HEK293T (cell line): Measurements from ENCODE around the gene LCNL1.

Experiments used
- CTCF ChIA-PET: fragments of 350-600 bp; formaldehyde crosslinking; extraction: SDS; loops from one replicate; lab custom pipeline; 2021; ENCODE audit warnings: antibody characterized with exemption, inconsistent platforms; lab: Yijun Ruan, JAX
- POLR2A ChIA-PET: fragments of 350-600 bp; formaldehyde crosslinking; extraction: SDS; loops from one replicate; lab custom pipeline; 2020; ENCODE audit warnings: antibody characterized with exemption, inconsistent platforms; lab: Yijun Ruan, JAX
- DNase-seq: peaks from one replicate; pipeline ENCODE4 v3.0.0; 2012; ENCODE audit warnings: mixed read lengths; ENCODE audit errors: extremely low spot score
- ARNT ChIP-seq: fragments of 450-650 bp; IDR thresholded peaks from 2 replicates; pipeline ENCODE4 v1.6.1; 2017; ENCODE audit warnings: mild to moderate bottlenecking
- BHLHE40 ChIP-seq: fragments of 450-650 bp; IDR thresholded peaks from 2 replicates; pipeline ENCODE4 v1.6.1; 2016; ENCODE audit warnings: mild to moderate bottlenecking, moderate library complexity, borderline replicate concordance
- CTBP1 ChIP-seq: fragments of 450-650 bp; IDR thresholded peaks from 2 replicates; pipeline ENCODE4 v1.6.1; 2016; ENCODE audit warnings: borderline replicate concordance
- ELF4 ChIP-seq: fragments of 450-650 bp; IDR thresholded peaks from 2 replicates; pipeline ENCODE4 v1.6.1; 2017; ENCODE audit warnings: antibody characterized with exemption
- FOXA1 ChIP-seq: fragments of 450-650 bp; IDR thresholded peaks from 2 replicates; pipeline ENCODE4 v1.6.1; 2016; ENCODE audit warnings: mild to moderate bottlenecking
- FOXK2 ChIP-seq: fragments of 450-650 bp; IDR thresholded peaks from 2 replicates; pipeline ENCODE4 v1.6.1; 2016; ENCODE audit warnings: mild to moderate bottlenecking
- FOXM1 ChIP-seq: fragments of 450-650 bp; IDR thresholded peaks from 2 replicates; pipeline ENCODE4 v1.6.1; 2017; ENCODE audit warnings: mild to moderate bottlenecking, borderline replicate concordance
- HDGF ChIP-seq: fragments of 450-650 bp; IDR thresholded peaks from 2 replicates; pipeline ENCODE4 v1.6.1; 2017; ENCODE audit warnings: antibody characterized with exemption, borderline replicate concordance
- L3MBTL2 ChIP-seq: fragments of 450-650 bp; conservative IDR thresholded peaks from 2 replicates; pipeline ENCODE4 v1.6.1; 2016; ENCODE audit warnings: mild to moderate bottlenecking
- LEF1 ChIP-seq: fragments of 450-650 bp; IDR thresholded peaks from 2 replicates; pipeline ENCODE4 v1.6.1; 2017; ENCODE audit warnings: mild to moderate bottlenecking, borderline replicate concordance
- NFRKB ChIP-seq: fragments of 450-650 bp; IDR thresholded peaks from 2 replicates; pipeline ENCODE4 v1.6.1; 2016; ENCODE audit warnings: mild to moderate bottlenecking, moderate library complexity
- PKNOX1 ChIP-seq: fragments of 450-650 bp; IDR thresholded peaks from 2 replicates; pipeline ENCODE4 v1.6.1; 2016
- SP1 ChIP-seq: fragments of 450-650 bp; IDR thresholded peaks from 2 replicates; pipeline ENCODE4 v1.6.1; 2017
- SUZ12 ChIP-seq: fragments of 450-650 bp; IDR thresholded peaks from 2 replicates; pipeline ENCODE4 v1.6.1; 2016; ENCODE audit warnings: mild to moderate bottlenecking
- TARDBP ChIP-seq: fragments of 450-650 bp; IDR thresholded peaks from 2 replicates; pipeline ENCODE4 v1.6.1; 2016
- ZNF384 ChIP-seq: fragments of 450-650 bp; IDR thresholded peaks from 2 replicates; pipeline ENCODE4 v1.6.1; 2016

Gene LCNL1

GRCh38 chr9:136981588-136982231 is 1.1 kb upstream of the LCNL1 start:
- no peak for DNase-seq
- TF ChIP-seq TARDBP, result no peak
- TF ChIP-seq BHLHE40, result no peak
- no peak for TF ChIP-seq SP1
- no peak for TF ChIP-seq ARNT
- no peak for TF ChIP-seq L3MBTL2
- no peak for TF ChIP-seq PKNOX1
- no peak for TF ChIP-seq ELF4
- TF ChIP-seq NFRKB, result no peak
- TF ChIP-seq FOXM1, result no peak
- no peak for TF ChIP-seq CTBP1
- no peak for TF ChIP-seq HDGF
- TF ChIP-seq SUZ12, result no peak
- ChIA-PET CTCF (no interaction called here), POLR2A (interaction anchor here (1.6 to 1.7 kb wide), 2 partner anchors 10 to 11 kb away, joined by 5 to 12 read pairs; no protein-coding TSS in a partner anchor)

DNA sequence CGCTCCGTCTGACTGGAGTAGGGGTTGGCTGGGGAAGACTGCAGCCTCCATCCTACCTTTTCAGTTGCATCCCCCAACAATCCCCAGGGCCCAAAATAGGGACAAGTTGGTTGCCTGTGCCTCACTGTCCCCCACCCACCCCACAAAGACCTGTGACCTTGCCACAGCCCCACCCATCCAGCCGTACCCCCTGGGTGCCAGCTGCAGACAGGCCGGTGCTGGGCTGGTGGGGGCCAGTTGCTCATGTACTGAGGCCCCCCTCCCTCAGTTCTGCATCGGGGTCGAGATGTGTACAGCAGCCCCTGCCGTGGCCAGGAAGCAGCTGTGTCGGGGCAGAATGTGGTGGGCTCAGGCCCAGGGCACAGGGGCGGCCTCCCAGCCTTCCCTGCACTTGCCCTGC is 374 bp downstream of the LCNL1 start:
- TF ChIP-seq BHLHE40 (no peak), HDGF (no peak), NFRKB (no peak), L3MBTL2 (no peak), SP1 (no peak), FOXM1 (no peak)
- ChIA-PET CTCF (no interaction called here), POLR2A (no interaction called here)
- DNase-seq, result no peak

DNA sequence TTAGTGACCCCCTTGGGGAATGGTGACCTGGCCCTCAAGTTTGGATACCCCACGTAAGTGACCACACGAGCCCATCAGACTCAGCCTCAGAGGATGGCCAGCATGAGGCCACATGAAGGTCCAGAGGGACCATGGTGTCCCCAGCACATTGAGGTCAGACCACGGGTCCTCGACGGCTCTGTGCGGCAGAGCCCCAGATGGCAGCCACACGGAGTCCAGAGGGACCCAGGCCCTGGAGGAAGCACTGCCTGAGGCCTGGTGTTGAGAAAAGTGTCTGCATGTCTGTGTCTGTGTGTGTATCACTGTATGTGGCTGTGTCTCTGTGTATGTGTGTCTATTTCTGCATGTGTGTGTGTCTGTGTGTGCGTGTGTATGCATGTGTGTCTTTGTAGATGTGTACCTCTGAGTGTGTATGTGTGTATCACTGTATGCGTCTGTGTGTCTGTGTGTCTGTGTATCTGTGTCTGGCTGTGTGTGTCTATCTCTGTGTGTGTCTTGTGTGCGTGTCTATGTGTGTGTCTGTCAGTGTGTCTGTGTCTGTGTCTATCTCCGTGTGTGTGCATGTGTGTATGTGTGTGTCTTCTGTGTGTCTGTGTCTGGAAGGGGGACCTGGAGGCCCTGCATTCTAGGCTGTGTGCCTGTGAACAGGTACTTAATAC is 992 bp downstream of the LCNL1 start:
- ChIA-PET CTCF (no interaction called here), POLR2A (no interaction called here)
- TF ChIP-seq FOXK2 (no peak), FOXA1 (no peak), ZNF384 (no peak), CTBP1 (no peak), TARDBP (no peak), HDGF (no peak), ELF4 (no peak), SUZ12 (no peak), PKNOX1 (no peak), SP1 (no peak), FOXM1 (no peak)
- no peak for DNase-seq

- ChIA-PET CTCF (no interaction called here), POLR2A (no interaction called here)
- no peak for TF ChIP-seq FOXK2
- TF ChIP-seq LEF1, result no peak
- no peak for TF ChIP-seq HDGF
- DNase-seq, result no peak
These were observed 1.8 kb downstream of the LCNL1 start for GRCh38 chr9:136984464-136985026.

- ChIA-PET CTCF (no interaction called here), POLR2A (no interaction called here)
- TF ChIP-seq FOXM1 (no peak), PKNOX1 (no peak), NFRKB (no peak), ELF4 (no peak), ARNT (no peak), CTBP1 (no peak)
- DNase-seq, result no peak
These were observed 2.3 kb downstream of the LCNL1 start for GRCh38 chr9:136985027-136985602.

DNA sequence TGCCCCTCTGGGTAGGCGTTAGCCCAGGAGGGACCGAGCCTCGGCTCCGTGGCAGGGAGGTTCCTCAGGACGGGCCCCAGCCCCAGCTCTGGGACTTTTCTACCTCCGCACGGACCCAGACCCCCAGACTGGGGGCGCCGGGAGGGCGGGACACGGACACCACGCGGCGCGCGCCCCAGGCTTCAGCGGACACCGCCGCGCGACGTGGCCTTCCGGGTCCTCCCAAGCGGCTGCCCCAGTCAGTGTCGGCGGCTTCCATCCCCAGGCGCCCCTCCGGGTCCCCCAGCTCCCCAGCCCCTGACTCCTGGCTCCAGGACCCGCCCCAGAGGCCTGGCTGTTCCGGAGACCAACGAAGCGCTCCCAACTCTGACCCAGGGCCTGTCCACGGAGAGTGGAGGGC is 3.1 kb downstream of the LCNL1 start:
- ChIA-PET CTCF (no interaction called here), POLR2A (no interaction called here)
- TF ChIP-seq HDGF (no peak), TARDBP (no peak), LEF1 (no peak), ELF4 (no peak), FOXA1 (no peak), SUZ12 (no peak)
- no peak for DNase-seq
